HCT116 (cell line): ENCODE results near the gene CDH3. TPM values are rescaled to one million over a fixed set of nuclear protein-coding genes. Genes with fewer than 3 reads are reported as not detected.

Experiments
- ATAC-seq: fragments of 200-7000 bp; cut with Tn5 transposase; 2 replicates; pipeline ENCODE4 v1.9.1; 2020; ENCODE audit warnings: mild to moderate bottlenecking, moderate library complexity
- BruUV-seq: library from RNA; stranded (reverse); fragments of 400-500 nt; replicated peaks from 2 replicates; lab custom pipeline; 2021; lab: Mats Ljungman, UMichigan
- CTCF ChIA-PET: fragments of 300-600 bp; sonication (Branson Sonifier 250); formaldehyde crosslinking; loops from one replicate; lab custom pipeline; 2021; ENCODE audit warnings: antibody characterized with exemption; lab: Charles Lee
- POLR2A ChIA-PET: fragments of 300-600, 350-600 bp; sonication (Branson Sonifier 250); formaldehyde crosslinking; loops from one replicate; lab custom pipeline; 2021; ENCODE audit warnings: antibody characterized with exemption; lab: Charles Lee
- RAD21 ChIA-PET, 2 experiments: fragments of 300-600 bp; sonication (Branson Sonifier 250); formaldehyde crosslinking; loops; one replicate each; lab custom pipeline; 2023; ENCODE audit warnings: low total read pairs in 2 of 2; ENCODE audit not compliant: uncharacterized antibody in 2 of 2, unreplicated experiment in 2 of 2, low non-redundant PET in 1 of 2; lab: Charles Lee
- DNase-seq: peaks from one replicate; pipeline ENCODE4 v3.0.0-alpha.2; 2010; ENCODE audit warnings: low read depth, low spot score
- H2AFZ ChIP-seq: fragments of 200-600 bp; shearing (Covaris generic), sonication (generic); 2 replicates; pipeline ENCODE4 v1.6.1; 2017; ENCODE audit warnings: low read depth, mixed run types, mixed read lengths, antibody characterized with exemption, low read length; ENCODE audit not compliant: poor library complexity, severe bottlenecking
- H3K27ac ChIP-seq: 2 replicates; pipeline ENCODE4 v1.5.1; 2012; ENCODE audit warnings: low read depth, low read length
- H3K27me3 ChIP-seq: fragments of 200-600 bp; sonication (generic); 2 replicates; pipeline ENCODE4 v1.6.1; 2016; ENCODE audit warnings: mixed run types, low read length, mixed read lengths; ENCODE audit not compliant: insufficient read depth
- H3K36me3 ChIP-seq, 2 experiments: fragments of 200-500 bp in 1 of 2; fragments of 200-600 bp in 1 of 2; sonication (Bioruptor generic) in 1 of 2; sonication (generic) in 1 of 2; 2 replicates each; pipeline versions ENCODE4 v1.5.1 to v1.6.1; 2014 to 2016; ENCODE audit warnings: low read length in 2 of 2, inconsistent platforms in 1 of 2, mixed read lengths in 1 of 2, mixed run types in 1 of 2; ENCODE audit not compliant: insufficient read depth in 2 of 2, control insufficient read depth in 1 of 2
- H3K4me1 ChIP-seq, 2 experiments: fragments of 200-600 bp in 1 of 2; sonication (generic) in 1 of 2; 2 replicates each; pipeline versions ENCODE4 v1.5.1 to v1.6.1; 2012 to 2017; ENCODE audit warnings: low read length in 2 of 2, inconsistent platforms in 1 of 2, mild to moderate bottlenecking in 1 of 2, mixed read lengths in 1 of 2, mixed run types in 1 of 2, moderate library complexity in 1 of 2; ENCODE audit not compliant: insufficient read depth in 2 of 2, control insufficient read depth in 1 of 2
- H3K4me2 ChIP-seq: fragments of 200-600 bp; sonication (generic); 2 replicates; pipeline ENCODE4 v1.6.1; 2017; ENCODE audit warnings: mixed run types, low read length, mixed read lengths
- H3K4me3 ChIP-seq, 2 experiments: fragments of 200-600 bp in 1 of 2; sonication (generic) in 1 of 2; replicated peaks in 1 of 2; 2 replicates each; pipeline ENCODE4 v1.5.1; 2011 to 2016; ENCODE audit warnings: low read length in 2 of 2, control low read depth in 1 of 2, low read depth in 1 of 2, mild to moderate bottlenecking in 1 of 2, mixed read lengths in 1 of 2, mixed run types in 1 of 2
- H3K79me2 ChIP-seq: fragments of 200-600 bp; sonication (generic); 2 replicates; pipeline ENCODE4 v1.6.1; 2017; ENCODE audit warnings: mild to moderate bottlenecking, mixed run types, low read length, moderate library complexity, mixed read lengths; ENCODE audit not compliant: insufficient read depth
- H3K9ac ChIP-seq: fragments of 200-600 bp; sonication (generic); 2 replicates; pipeline ENCODE4 v1.6.1; 2016; ENCODE audit warnings: low read length, mixed read lengths
- H3K9me2 ChIP-seq: fragments of 200-600 bp; sonication (generic), shearing (Covaris generic); 2 replicates; pipeline ENCODE4 v1.6.1; 2017; ENCODE audit warnings: mixed run types, mild to moderate bottlenecking, moderate library complexity; ENCODE audit not compliant: insufficient read depth
- H3K9me3 ChIP-seq, 2 experiments: fragments of 200-500 bp in 1 of 2; fragments of 200-600 bp in 1 of 2; sonication (Bioruptor generic) in 1 of 2; sonication (generic) in 1 of 2; 2 replicates each; pipeline ENCODE4 v1.6.1; 2014 to 2017; ENCODE audit warnings: low read length in 2 of 2, mixed read lengths in 2 of 2, inconsistent platforms in 1 of 2, low read depth in 1 of 2, mild to moderate bottlenecking in 1 of 2, mixed run types in 1 of 2, moderate library complexity in 1 of 2; ENCODE audit not compliant: control insufficient read depth in 1 of 2, insufficient read depth in 1 of 2
- H4K20me1 ChIP-seq: fragments of 200-600 bp; sonication (generic), shearing (Covaris generic); 2 replicates; pipeline ENCODE4 v1.6.1; 2017; ENCODE audit warnings: mixed run types, mild to moderate bottlenecking, moderate library complexity; ENCODE audit not compliant: insufficient read depth
- CBX3 ChIP-seq: IDR thresholded peaks from 2 replicates; pipeline ENCODE4 v1.6.1; 2012; ENCODE audit warnings: low read depth
- CEBPB ChIP-seq: IDR thresholded peaks from 2 replicates; pipeline ENCODE4 v1.6.1; 2012; ENCODE audit warnings: low read depth
- CTCF ChIP-seq, 3 experiments: fragments of 200-600 bp in 1 of 3; sonication (generic) in 1 of 3; IDR thresholded peaks in 2 of 3; conservative IDR thresholded peaks in 1 of 3; 2 replicates each; pipeline ENCODE4 v1.5.1; 2012 to 2017; ENCODE audit warnings: low read depth in 2 of 3, low read length in 2 of 3, antibody characterized with exemption in 1 of 3, borderline replicate concordance in 1 of 3, control low read depth in 1 of 3, mild to moderate bottlenecking in 1 of 3, mixed read lengths in 1 of 3, mixed run types in 1 of 3, moderate library complexity in 1 of 3; ENCODE audit not compliant: insufficient read depth in 1 of 3
- ELF1 ChIP-seq: IDR thresholded peaks from 2 replicates; pipeline ENCODE4 v1.6.1; 2012; ENCODE audit warnings: low read depth, borderline replicate concordance
- JUND ChIP-seq: IDR thresholded peaks from 2 replicates; pipeline ENCODE4 v1.6.1; 2012
- RAD21 ChIP-seq: IDR thresholded peaks from 2 replicates; pipeline ENCODE4 v1.6.1; 2012; ENCODE audit warnings: low read depth, mild to moderate bottlenecking
- SIN3A ChIP-seq: IDR thresholded peaks from 2 replicates; pipeline ENCODE4 v1.6.1; 2012; ENCODE audit warnings: low read depth
- YY1 ChIP-seq: IDR thresholded peaks from 2 replicates; pipeline ENCODE4 v1.6.1; 2011; ENCODE audit warnings: low read length, low read depth, moderate library complexity, mild to moderate bottlenecking; ENCODE audit not compliant: insufficient replicate concordance; ENCODE audit errors: extremely low read depth
- ZFX ChIP-seq: fragments of 450-650 bp; IDR thresholded peaks from 2 replicates; pipeline ENCODE4 v1.6.1; 2017
- intact Hi-C: fragments of 100-400 bp; cut with micrococcal nuclease; formaldehyde crosslinking; loops from 2 replicates; pipeline ENCODE4 v1.10.0; 2022
- total RNA-seq: library from RNA; stranded (reverse); gene quantifications from one replicate; pipeline ENCODE4 v1.2.1, GENCODE V29; 2021; ENCODE audit not compliant: unreplicated experiment

Gene CDH3
- total RNA-seq, 1 experiment from 2014 or later = 94.7 TPM

DNA sequence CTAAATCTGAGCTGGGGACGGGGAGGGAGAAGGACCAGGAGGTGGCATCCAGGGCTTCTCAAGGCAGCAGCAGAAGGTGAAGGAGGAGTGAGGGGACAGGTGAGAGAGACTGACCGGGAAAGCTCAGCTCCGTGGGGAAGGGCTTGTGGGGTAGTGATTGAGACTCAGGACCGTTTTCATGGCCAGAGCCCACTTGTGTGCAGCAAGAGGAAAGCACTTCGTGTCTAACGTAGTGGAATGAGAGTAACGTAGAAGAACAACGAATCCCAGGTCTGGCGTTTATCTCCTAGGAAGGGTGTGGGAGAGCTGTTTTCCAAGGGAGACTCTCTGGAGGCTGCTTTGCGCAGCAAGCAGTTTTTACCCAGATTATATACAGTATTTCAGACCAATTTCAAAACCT is 1.3 kb upstream of the CDH3 start:
- no peak overlapping the region for H2AFZ ChIP-seq
- H3K27me3 ChIP-seq = no peaks in the 10 kb centered on the region
- H3K4me3 ChIP-seq = peak overlapping the region; percentile 85 to 95
- peaks cover 37% of the 10 kb centered on the region for H3K79me2 ChIP-seq
- H3K36me3 ChIP-seq = peaks cover 0 to 5% of the 10 kb centered on the region in 2 experiments; a peak in 1 of 4 replicates
- H3K9me2 ChIP-seq = no peaks in the 10 kb centered on the region
- peak overlapping the region; percentile 82 for H3K27ac ChIP-seq
- BruUV-seq = no TSS peak
- ChIA-PET POLR2A (interaction anchor here (0.6 to 1.9 kb wide), 4 partner anchors 22 to 277 kb away, joined by 4 to 7 read pairs (median 4); no protein-coding TSS in a partner anchor), CTCF (interaction anchor here (2.2 to 2.5 kb wide), 2 partner anchors 15 to 53 kb away, joined by 6 to 10 read pairs; no protein-coding TSS in a partner anchor), RAD21 (interaction anchor here in 1 of 2 experiments (1.9 kb wide), 1 partner anchor 53 kb away, joined by 7 read pairs; no protein-coding TSS in a partner anchor)
- peak overlapping the region; percentile 87 for H3K9ac ChIP-seq
- no peak for DNase-seq
- no peak for TF ChIP-seq CTCF (IDR thresholded peaks at IDR 0.05 in 2 of 3, conservative IDR thresholded peaks at IDR 0.05 in 1 of 3; ENCODE audit: borderline replicate concordance in 1 of 3, insufficient read depth in 1 of 3, low read depth in 2 of 3, low read length in 2 of 3)
- no peak for TF ChIP-seq ELF1
- no peak for TF ChIP-seq YY1
- no peak for TF ChIP-seq ZFX
- no peak for TF ChIP-seq CBX3
- no peak for TF ChIP-seq RAD21
- TF ChIP-seq SIN3A = no peak
- no peak for TF ChIP-seq JUND
- TF ChIP-seq CEBPB = no peak
- H4K20me1 ChIP-seq = no peaks in the 10 kb centered on the region
- peaks cover 21 to 38% of the 10 kb centered on the region in 2 experiments for H3K4me1 ChIP-seq
- H3K4me2 ChIP-seq = peak overlapping the region; percentile 100
- no peak for ATAC-seq
- H3K9me3 ChIP-seq = no peaks in the 10 kb centered on the region
- intact Hi-C loops = no loop called here
